ENCODE measurements around the gene CCBE1. TPM values are rescaled to one million over a fixed set of nuclear protein-coding genes. Genes with fewer than 3 reads are reported as not detected.

Gene CCBE1
- total RNA-seq, 1 donor from 2014 or later = 1.2 TPM

DNA sequence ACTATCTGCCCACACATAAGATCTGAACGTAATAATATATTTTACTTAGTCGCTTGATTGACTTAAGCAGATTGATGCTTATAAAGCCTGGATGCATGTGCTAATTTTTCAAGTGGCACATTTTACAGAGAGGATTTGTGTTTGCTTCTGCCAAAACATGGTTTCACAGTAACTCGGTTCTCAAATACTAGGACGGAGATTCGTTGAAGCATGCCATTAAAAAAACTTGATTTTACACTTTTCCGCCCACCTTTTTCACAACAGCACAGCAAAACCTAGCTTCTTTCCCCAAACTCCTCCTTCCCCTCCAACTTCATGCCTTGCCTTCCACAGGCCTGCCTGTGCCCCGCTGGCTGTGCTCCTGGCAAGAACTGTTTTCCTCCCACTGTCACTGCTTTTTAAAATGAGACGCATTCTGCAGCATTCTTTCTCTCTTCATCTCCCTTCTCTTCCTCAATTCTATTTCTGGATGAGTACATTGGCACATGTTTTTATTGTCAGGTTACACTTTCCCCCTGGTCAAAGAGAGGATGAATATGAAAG, 283.0 kb downstream of the CCBE1 start:
- H3K4me3 Mint-ChIP-seq (ENCODE audit: unreplicated experiment) = no peak overlapping the region
- H3K4me1 Mint-ChIP-seq (ENCODE audit: unreplicated experiment) = peaks cover 12% of the 10 kb centered on the region
- TF ChIP-seq, protein P1, sequence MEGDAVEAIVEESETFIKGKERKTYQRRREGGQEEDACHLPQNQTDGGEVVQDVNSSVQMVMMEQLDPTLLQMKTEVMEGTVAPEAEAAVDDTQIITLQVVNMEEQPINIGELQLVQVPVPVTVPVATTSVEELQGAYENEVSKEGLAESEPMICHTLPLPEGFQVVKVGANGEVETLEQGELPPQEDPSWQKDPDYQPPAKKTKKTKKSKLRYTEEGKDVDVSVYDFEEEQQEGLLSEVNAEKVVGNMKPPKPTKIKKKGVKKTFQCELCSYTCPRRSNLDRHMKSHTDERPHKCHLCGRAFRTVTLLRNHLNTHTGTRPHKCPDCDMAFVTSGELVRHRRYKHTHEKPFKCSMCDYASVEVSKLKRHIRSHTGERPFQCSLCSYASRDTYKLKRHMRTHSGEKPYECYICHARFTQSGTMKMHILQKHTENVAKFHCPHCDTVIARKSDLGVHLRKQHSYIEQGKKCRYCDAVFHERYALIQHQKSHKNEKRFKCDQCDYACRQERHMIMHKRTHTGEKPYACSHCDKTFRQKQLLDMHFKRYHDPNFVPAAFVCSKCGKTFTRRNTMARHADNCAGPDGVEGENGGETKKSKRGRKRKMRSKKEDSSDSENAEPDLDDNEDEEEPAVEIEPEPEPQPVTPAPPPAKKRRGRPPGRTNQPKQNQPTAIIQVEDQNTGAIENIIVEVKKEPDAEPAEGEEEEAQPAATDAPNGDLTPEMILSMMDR (IDR thresholded peaks at IDR 0.05; ENCODE audit: unreplicated experiment) = no peak
- no peak overlapping the region for H3K27ac Mint-ChIP-seq (ENCODE audit: unreplicated experiment)
- peaks cover 1% of the 10 kb centered on the region for H3K27me3 Mint-ChIP-seq (ENCODE audit: unreplicated experiment)
- H3K36me3 Mint-ChIP-seq (ENCODE audit: low read depth, unreplicated experiment) = no peaks in the 10 kb centered on the region
- DNase-seq (ENCODE audit: low spot score) = no peak
- no peaks in the 10 kb centered on the region for H3K9me3 Mint-ChIP-seq (ENCODE audit: unreplicated experiment)

DNA sequence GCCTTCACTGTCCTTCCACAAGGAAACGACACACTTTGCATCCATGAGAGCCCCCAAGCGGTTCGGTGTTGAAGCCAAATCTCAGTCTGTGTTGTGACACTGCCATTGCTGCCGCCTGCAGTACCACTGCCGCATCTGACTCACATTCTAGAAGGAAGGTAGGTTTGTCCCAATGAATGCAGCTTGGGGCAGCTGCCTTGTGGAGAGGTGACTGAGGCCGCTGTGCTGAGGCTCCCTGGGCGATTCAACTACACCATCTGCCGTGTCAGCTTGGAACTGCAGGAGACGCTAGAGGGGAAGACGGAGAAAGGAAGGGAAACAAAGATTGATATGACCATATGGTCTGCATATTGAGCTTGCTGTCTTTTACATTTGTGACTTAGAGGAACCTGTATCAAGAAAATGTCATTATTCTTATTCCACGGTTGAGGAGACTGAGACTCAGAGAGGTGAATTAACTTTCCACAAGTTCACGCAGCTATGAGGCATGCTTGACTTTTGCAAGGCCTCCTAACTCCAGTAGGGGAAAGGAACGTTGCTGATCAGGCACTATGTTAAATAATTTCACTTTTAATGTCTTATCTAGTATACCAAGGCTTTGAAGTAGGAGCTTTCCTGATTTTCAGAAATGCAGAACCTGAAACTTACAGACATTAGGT, 294.7 kb downstream of the CCBE1 start:
- H3K4me1 Mint-ChIP-seq (ENCODE audit: unreplicated experiment) = no peaks in the 10 kb centered on the region
- no peaks in the 10 kb centered on the region for H3K9me3 Mint-ChIP-seq (ENCODE audit: unreplicated experiment)
- TF ChIP-seq, protein P1 (IDR thresholded peaks at IDR 0.05; ENCODE audit: unreplicated experiment) = peak; percentile 67
- H3K36me3 Mint-ChIP-seq (ENCODE audit: low read depth, unreplicated experiment) = no peaks in the 10 kb centered on the region
- no peak overlapping the region for H3K4me3 Mint-ChIP-seq (ENCODE audit: unreplicated experiment)
- H3K27me3 Mint-ChIP-seq (ENCODE audit: unreplicated experiment) = no peaks in the 10 kb centered on the region
- no peak overlapping the region for H3K27ac Mint-ChIP-seq (ENCODE audit: unreplicated experiment)
- peak; percentile 83 for DNase-seq (ENCODE audit: low spot score)

DNA sequence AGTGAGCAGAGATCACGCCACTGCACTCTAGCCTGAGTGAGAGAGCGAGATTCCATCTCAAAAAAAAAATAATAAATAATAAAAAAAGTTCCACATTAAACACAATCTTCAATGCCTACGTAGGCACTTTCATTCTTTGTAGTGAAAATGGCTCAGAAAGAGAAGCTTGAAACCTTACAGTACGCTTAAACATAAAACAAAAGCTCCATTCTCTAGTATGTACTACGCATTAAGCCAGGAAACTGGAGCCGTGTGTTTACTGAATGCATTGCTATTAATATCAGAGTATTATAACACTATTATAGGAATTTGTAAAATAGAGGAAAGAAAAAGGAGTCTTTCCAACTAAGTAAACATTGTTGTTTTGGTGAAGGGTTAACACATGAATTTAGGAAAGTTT, 296.8 kb downstream of the CCBE1 start:
- no peaks in the 10 kb centered on the region for H3K9me3 Mint-ChIP-seq (ENCODE audit: unreplicated experiment)
- DNase-seq (ENCODE audit: low spot score) = no peak
- no peaks in the 10 kb centered on the region for H3K27me3 Mint-ChIP-seq (ENCODE audit: unreplicated experiment)
- H3K27ac Mint-ChIP-seq (ENCODE audit: unreplicated experiment) = no peak overlapping the region
- TF ChIP-seq, protein P1 (IDR thresholded peaks at IDR 0.05; ENCODE audit: unreplicated experiment) = no peak
- peaks cover 3% of the 10 kb centered on the region for H3K4me1 Mint-ChIP-seq (ENCODE audit: unreplicated experiment)
- H3K4me3 Mint-ChIP-seq (ENCODE audit: unreplicated experiment) = no peak overlapping the region
- no peaks in the 10 kb centered on the region for H3K36me3 Mint-ChIP-seq (ENCODE audit: low read depth, unreplicated experiment)

DNA sequence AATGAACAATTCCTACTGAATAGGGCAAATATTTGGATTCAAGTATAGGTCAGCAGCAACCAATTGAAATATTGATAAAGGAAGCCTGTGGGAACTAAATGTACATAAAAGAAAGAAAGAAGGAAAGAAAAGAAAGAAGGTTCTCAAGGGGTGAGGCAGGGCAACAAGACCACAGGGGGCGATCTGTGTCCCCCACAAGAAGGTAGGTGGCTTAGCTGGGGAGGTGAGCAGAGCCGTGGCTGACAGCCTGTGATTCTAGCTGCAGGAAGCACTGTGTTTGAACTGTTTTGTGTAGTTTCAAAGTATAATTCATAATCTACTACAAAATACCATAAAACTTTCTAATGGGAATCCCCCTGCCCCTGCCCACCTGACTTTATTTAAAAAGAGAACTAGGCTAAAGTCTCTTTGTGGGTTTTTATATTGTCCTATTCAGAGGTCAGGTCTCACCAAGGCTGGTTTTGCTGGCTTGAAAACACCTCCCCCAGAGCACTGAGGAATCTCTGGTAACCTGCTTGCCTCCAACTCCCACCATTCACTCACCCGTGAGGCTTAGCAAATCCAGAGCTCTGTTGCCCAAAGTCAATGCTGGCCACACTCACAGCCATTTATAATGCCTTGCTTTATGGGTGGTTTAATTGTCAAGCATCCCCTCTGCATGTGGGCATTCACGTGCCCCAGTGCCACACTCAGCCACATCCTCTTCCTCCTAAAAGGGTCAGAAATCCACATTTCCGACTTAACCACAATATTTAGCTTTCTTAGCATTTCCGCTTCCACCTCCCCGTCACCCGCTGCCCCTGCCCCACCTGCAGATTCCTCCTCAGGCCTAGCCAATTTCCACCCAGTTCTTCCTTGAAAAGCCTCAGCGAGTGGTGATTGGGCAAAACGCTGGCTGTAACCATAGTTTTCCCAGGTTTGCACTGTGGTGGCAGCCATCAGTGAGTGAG, 301.7 kb downstream of the CCBE1 start:
- peaks cover 3% of the 10 kb centered on the region for H3K4me1 Mint-ChIP-seq (ENCODE audit: unreplicated experiment)
- H3K27me3 Mint-ChIP-seq (ENCODE audit: unreplicated experiment) = no peaks in the 10 kb centered on the region
- no peak overlapping the region for H3K4me3 Mint-ChIP-seq (ENCODE audit: unreplicated experiment)
- H3K36me3 Mint-ChIP-seq (ENCODE audit: low read depth, unreplicated experiment) = no peaks in the 10 kb centered on the region
- no peaks in the 10 kb centered on the region for H3K9me3 Mint-ChIP-seq (ENCODE audit: unreplicated experiment)
- H3K27ac Mint-ChIP-seq (ENCODE audit: unreplicated experiment) = no peak overlapping the region
- no peak for DNase-seq (ENCODE audit: low spot score)
- TF ChIP-seq, protein P1 (IDR thresholded peaks at IDR 0.05; ENCODE audit: unreplicated experiment) = no peak
